HT1080 (cell line): ENCODE measurements around the gene RCC1. TPM values are rescaled to one million over a fixed set of nuclear protein-coding genes. Genes with fewer than 3 reads are reported as not detected.
"Not testable (repeated sequence)": the region's sequence is repeated elsewhere in the genome, so short reads cannot be mapped to it uniquely, and the experiment has no call there.

Source experiments
- DNase-seq: peaks from one replicate; pipeline ENCODE4 v3.0.0-alpha.2; 2015; ENCODE audit warnings: low read depth
- total RNA-seq: library from RNA; depleted of rRNA; stranded (reverse); fragments of >200 nt; shearing (Covaris generic); gene quantifications from 2 replicates; pipeline ENCODE4 v1.2.3, GENCODE V29; 2014

RCC1 gene
- total RNA-seq, 1 experiment from 2014 or later: 163 TPM

DNA sequence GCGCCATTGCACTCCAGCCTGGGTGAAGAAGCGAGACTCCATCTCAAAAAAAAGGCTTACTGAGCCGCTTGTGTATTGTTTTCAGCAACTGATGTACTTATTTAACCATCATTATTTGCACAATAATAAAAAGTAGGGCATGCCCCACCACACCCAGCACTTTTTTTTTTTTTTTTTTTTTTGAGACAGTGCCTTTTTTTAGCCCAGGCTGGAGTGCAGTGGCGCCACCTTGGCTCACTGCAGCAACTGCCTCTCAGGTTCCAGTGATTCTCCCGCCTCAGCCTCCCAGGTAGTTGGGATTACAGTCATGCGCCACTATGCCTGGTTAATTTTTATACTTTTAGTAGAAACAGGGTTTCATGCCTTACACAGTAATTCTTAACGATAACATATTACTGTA is 34.8 kb downstream of the RCC1 start:
- DNase-seq: peak; percentile 25

DNA sequence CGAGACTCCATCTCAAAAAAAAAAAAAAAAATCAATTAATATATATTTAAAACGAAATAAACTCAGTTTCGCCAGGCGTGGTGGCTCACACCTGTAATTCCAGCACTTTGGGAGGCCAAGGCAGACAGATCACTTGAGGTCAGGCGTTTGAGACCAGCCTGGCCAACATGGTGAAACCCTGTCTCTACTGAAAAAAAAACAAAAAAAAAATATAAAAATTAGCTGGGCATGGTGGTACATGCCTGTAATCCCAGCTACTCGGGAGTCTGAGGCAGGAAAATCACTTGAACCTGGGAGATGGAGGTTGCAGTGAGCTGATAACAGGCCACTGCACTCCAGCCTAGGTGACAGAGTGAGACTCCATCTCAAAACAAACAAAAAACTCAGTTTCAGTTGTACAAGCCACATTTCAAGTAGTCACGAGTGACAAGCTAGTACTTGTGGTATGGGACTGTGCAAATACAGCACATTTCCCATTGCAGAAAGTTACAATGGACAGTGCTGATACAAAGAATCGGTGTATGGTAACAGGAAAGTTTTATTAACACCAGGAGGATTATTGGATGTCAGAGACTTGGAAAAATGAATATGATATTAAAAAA is 35.7 kb downstream of the RCC1 start:
- not testable (repeated sequence) for DNase-seq

DNA sequence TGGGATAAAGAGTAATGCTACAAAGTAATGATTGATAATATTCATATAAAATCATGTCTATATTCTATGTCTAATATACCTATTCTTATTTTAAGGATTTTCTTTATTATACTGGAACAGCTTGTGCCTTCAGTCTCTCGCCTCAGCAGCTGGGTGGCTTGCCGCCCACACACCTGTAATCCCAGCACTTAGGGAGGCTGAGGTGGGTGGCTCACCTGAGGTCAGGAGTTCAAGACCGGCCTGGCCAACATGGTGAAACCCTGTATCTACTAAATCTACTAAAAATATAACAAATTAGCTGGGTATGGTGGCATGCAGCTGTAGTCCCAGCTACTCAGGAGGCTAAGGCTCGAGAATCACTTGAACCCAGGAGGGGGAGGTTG is 39.4 kb downstream of the RCC1 start:
- no peak for DNase-seq

DNA sequence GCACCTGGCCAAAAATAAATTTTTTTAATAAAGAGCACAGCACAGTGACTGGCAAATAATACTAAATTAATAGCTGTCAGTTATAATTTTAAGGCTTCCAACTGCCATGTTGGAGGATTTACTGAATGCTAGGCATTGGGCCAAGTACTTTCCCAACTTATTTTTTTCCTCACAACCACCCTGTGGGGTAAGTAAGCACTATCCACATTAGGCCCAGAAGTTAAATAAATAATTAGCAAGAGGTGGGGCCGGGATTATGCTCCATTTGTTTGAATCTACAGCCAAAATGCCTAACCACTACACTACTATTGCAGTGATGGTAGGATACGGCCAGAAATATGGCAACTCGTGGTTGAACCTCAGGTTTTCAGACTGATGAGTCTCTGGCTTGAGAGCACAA is 42.5 kb downstream of the RCC1 start:
- no peak for DNase-seq

DNA sequence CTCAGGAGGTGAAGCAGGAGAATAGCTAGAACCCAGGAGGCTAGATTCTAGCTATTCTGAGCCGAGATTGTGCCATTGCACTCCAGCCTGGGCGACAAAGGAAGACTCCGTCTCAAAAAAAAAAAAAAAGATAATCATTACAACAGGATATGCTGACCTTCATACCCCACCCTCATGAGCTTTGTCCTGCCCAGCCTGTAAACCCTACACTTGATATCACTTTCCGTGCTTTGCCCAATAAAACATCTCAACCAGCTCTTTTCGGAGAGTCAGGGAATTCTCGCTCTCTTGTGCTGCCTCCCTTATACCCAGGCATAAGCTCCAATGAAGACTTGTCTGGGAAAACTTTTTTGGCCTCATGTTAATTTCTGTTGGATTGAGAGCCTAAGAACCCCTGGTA is 45.5 kb downstream of the RCC1 start:
- DNase-seq: no peak

DNA sequence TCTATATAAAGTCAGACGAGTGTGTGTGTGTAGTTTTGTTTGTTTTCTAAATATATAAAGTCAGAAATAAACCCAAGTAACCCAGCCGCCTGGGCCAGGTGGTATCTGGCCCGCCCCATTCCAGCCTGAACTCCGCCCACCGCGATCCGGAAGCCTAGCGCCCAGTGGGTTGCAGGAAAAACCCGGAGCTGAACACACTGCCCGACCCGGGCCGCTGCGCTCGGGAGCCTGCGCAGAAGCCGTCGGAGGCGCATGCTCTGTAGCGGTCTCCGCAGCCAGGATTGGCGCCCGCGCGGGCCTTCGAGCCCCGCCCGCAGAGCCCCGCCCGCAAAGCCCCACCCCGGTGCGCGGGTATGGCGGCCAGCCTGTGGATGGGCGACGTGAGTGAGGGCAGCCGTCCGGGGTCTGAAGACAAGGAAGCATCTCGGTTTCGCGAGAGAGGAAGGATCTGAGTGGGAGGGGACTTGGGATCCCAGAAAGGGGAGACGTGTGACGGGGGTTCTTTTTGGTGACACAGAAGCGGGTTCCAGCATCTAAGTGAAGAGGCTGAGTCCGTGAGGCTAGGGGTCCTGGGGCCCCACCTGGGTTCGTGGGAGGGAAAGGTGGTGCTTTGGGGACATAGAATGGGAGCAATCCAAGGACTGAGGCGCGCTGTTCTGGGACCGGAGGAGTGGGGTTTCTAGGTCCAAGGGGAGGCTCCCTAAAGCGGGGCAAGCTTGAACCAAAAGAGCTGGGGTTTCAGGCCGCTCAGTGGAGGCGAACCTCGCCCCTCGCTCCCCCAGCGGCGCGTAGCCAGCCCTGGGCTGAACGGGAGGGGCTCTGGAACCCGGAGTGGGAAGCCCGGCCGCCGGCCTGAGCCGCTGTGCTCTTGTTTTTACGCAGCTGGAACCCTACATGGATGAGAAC is 47.2 kb downstream of the RCC1 start, which contains the start of gene TRNAU1AP:
Gene TRNAU1AP (plus strand): TSS at position 328 of the 906 bp plus-strand sequence. CDS start 26 bp downstream, at position 354.
- peak; percentile 94 for DNase-seq

DNA sequence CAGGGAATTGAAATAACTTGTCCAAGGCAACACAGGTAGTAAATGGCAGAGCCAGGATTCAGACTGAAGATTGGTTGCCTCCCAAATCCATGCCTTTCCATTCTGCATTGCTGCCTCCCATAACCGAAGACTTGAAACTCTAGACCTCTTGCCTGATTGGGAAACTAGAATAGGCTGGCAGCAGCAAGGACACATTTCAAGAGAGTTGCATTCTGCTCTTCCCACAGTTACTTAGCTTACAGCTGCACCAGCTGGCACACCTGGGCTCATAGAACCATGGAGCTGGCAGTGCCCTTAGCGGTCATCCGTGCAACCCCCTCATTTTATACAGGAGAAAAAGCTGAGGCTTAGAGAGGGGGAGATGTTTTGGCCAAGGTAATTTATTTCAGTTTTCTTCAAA is 55.0 kb downstream of the RCC1 start:
- DNase-seq: no peak

DNA sequence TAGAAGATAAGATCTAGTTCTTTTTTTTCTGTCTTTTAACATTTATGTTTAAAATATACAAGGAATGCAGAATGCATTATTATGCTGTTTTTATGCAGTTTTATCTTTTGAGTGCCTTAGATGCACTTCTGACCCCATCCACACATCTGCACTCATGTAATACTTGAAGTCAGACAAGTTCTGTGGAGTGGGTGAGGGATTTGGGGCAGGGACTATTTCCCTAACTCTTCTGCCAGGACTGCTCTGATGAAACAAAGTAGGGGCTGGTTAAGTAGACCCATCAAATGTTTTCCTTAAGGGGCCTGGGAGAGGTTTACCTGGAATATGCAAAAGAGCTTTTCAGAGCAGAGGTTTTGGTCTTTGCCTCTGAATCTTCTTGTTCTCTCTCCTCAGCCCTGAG is 58.5 kb downstream of the RCC1 start:
- DNase-seq: no peak

DNA sequence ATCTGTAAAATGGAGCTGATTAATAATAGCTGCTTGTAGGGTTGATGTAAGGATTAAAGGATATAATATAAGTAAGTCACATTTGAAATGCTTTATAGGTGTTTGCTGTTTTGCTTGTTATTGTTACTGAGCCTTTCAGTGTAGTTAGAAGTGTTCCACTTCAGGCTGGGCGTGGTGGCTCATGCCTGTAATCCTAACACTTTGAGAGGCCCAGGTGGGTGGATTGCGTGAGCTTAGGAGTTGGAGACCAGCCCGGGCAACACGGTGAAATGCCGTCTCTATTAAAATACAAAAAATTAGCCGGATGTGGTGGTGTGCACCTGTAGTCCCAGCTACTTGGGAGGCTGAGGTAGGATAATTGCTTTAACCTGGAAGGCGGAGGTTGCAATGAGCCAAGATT is 59.2 kb downstream of the RCC1 start:
- DNase-seq: no peak

DNA sequence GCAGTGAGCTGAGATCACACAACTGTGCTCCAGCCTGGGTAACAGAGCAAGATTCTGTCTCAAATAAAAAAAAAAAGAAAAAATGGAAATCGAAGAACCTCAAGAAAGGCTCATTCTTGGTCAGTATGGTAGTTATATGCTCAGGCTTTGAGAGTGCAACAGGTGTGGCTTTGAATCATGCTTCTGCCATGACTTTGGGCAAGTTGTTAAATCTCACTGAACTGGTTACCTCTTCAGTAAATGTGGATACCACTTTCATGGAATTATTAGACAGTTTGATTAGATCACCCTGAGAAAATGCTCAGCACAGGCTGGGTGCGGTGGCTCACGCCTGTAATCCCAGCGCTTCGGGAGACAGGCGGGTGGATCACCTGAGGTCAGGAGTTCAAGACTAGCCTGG is 59.9 kb downstream of the RCC1 start:
- no peak for DNase-seq

DNA sequence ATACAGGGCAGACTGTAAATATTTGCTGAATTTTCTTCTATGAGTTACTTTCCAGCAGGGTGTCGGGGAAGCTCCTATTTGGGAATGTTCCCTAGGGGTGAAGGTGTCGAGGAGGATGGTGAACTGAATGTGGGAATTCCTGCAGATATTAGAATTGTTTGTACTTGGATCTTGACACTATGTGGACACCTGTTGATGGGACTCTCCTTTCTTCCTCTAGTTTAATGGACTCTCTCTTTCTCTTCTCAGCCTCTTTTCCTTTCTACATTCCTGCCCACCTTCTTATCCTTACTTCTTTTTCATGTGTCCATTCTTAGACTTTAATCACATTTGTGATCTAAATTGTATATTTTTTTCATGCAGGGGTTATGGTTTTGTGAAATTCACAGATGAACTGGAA is 61.1 kb downstream of the RCC1 start:
- no peak for DNase-seq

DNA sequence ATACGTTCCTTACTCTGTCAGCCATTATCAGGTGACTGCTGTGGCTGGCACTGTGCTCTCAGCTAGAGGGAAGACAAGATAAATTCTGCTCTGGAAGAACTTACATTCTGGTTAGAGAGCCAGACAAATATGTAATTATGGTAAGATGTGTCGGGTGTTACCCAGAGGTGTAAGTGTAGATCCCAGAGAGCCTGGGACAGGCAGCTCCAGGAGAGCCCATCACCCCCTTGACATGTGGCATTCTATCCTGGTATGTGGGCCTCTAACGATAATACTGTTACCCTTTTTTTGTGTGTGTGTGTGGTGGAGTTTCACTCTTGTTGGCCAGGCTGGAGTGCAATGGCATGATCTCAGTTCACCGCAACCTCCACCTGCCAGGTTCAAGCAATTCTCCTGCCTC is 66.1 kb downstream of the RCC1 start:
- no peak for DNase-seq

DNA sequence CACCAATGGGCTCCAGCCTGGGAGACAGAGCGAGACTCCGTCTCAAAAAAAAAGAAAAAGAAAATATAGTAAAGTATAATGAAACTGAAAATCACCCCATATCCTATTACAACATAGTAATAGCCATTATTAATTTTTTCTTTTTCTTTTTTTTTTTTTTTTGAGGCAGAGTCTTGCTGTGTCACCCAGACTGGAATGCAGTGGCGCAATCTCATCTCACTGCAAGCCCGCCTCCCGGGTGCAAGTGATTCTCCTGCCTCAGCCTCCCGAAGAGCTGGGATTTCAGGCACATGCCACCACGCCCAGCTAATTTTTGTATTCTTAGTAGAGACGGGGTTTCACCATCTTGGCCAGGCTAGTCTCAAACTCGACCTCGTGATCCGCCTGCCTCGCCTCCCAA is 67.0 kb downstream of the RCC1 start:
- DNase-seq: peak; percentile 36

DNA sequence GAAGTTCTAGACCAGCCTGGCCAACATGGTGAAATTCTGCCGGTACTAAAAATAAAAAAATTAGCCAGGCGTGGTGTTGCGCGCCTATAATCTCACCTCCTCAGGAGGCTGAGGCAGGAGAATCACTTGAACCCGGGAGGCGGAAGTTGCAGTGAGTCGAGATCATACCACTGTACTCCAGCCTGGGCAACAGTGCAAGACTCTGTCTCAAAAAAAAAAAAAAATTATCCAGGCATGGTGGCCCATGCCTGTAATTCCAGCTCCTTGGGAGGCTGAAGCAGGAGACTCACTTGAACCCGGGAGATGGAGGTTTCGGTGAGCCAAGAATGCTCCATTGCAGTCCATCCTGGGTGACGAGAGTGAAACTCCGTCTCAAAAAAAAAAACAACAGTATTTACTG is 67.7 kb downstream of the RCC1 start:
- no peak for DNase-seq

DNA sequence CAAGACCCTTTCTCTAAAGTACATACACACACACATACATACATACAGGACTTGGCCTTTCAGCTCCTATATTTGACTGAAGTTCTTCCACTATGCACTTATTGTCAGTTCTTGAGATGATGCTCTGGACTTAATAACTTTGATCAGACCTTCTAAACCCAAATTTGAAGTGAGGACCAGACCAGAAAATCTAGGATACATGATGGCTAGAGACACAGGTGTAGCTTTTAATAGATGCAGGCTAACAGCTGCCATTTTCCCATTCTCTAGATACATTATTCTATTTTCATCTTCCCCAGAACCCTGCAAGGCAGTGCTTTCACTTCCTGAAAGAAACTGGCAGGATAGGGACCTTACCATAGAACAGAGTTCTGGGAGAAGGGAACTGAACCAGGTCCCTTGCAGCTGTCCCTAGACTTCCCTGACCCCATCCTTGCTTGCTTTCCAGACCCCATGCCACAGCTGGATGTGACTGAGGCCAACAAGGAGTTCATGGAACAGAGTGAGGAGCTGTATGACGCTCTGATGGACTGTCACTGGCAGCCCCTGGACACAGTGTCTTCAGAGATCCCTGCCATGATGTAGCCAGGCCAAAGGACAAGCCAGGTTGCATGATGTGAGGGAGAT is 71.3 kb downstream of the RCC1 start:
- peak; percentile 58 for DNase-seq

DNA sequence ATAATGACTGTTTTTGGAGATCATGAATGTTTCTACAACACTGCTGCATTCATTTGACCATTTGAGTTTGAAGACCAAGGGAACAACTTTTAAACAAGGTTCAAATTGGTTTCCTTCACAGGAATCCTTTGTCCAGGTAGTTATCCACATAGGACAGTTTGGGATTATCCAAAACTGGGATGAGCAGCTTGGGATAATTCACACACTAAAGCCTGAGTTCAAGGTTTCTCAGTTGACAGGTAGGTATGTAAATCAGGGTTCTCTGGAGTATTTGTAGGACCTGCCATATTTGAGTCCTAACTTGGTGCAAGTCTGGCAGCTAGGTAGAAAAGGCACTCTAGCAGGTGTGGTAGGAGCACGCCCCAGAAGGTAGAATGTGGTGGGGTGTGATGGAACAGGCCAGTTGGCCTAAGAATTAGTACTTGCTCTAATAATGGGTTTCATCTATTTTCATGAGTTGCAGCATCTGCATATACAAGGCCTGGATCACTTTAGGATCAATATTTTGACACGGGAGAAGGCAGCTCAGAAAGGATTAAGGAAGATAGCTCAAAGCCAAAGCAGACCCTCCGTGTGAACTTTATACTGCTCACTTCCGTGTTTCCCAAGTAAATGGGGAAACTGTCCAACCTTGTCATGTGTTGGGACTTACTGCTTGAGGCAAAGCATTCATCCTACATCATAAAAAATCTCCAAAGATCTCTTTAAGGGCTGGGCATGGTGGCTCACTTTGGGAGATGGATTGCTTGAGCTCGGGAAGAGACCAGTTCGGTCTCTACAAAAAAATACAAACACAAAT is 72.1 kb downstream of the RCC1 start:
- DNase-seq: peak; percentile 41

DNA sequence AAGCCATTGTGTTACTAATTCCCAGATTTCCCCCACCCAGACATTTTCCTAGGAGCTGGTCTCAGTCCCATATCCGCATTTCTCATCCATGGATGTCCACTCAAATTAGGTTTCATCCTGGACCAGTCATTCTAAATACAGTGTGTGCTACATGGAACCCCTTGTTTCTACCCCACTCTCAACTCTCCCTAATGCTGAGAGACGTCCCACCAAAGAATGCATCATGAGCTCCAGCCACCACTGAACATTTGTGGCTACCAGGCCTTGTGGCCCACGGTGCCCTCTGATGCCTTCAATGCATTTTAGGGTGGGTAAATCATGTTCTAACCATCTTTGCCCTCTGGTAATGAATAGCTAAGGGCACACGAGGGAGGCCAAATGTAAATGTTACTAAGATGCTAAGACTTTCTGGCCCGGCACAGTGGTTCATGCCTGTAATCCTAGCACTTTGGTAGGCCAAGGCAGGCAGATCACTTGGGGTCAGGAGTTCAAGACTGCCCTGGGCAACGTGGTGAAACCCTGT is 72.9 kb downstream of the RCC1 start:
- no peak for DNase-seq

DNA sequence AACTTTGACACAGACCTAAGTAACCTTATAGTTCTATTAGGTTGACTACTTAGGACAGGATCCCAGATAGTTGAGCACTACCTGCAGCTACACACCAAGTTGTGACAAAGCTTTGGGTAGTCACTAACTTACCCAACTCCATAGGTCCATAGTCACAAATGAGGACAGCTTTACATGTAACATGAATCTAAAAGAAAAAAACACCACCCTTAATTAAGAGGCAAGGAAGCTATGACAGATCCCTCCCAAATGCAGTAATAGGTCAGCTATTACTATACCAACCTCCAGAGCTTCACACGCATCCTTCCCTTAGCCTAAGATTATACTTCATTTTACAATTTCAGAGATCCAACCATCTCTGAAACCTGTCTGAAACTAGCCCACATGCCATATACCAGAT is 73.6 kb downstream of the RCC1 start:
- no peak for DNase-seq

DNA sequence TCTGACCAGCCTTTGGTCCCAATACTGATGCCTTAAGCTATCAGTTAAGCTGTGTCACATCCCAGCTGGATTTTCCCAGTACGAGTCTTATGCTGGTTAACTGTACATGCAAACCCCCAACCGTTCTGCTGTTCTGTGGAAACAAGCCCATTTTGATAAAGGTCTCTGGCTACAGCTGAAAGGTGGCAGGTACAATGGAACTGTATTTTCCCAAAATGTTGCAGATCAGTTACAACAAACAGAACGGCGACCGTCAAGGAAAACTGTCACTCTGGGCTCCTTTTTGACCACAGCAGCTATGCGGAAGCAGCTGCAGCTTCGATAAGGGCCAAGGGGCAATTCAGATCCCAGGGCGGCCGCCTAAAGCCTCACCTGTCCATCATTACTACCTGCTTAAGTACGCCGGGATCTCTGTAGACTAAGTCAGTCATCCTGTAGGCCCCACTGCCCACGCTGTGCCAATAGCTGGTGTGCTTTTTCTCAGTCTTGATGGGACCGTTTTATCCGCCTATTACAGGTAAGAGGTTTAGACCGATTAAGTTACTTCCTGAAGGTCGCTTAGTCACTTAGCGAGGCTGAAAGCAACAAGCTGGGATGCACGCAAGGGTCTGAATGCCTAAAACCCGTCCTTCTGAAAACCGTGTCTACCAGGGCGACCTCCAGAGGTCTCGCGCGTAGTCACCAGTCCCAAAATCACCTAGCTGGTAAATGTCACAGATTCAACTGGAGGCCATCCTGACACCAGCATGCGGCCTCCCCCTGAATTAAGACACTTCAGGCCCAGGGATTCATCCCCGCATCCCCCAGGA is 75.1 kb downstream of the RCC1 start:
- DNase-seq: peak; percentile 21

DNA sequence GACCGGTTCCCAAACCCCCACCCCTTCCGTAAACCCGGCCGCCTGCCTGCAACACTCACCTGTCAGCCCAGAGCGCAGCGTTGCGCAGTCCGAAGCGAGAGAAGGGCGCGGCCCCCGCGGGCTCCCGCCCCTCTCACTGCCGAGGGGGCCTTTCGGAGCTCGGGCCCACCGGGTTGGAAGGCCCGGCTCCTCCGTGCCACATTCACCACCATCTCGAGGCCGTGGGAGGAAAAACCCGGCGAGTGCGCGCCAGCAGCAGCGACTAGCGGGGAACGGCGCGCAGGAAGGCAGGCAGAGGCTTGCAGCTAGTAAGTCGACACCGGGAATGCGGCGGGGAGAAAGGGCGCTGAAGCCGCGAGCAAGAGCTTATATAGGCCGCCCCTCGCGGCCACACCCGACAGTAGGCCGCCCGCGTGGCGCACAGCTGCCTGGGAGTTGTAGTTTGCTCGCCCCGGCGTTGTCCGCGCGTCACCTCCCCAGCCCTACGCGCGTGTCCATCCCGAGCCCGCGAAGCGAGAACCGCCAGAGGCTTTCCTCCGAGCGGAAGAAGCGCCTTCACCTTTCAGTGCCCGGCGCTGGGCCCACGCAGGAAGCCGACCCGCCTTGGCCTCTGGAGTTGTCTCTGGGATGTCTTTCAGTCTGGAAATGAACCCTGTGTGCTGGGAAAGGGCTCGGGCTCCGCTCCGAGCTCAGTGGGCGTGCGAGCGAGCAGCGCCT is 75.8 kb downstream of the RCC1 start:
- peak; percentile 96 for DNase-seq
